T-helper 2 cell treated with Interferon-gamma antibody and Interleukin-4, amounts not matched to agents 100 ng/mL and 5 ng/mL, for 36 hours (primary cell): ENCODE data around the gene LCAT. TPM values are rescaled to one million over a fixed set of nuclear protein-coding genes. Genes with fewer than 3 reads are reported as not detected.
"Not testable (repeated sequence)": the region's sequence is repeated elsewhere in the genome, so short reads cannot be mapped to it uniquely, and the experiment has no call there.

Experiments
- intact Hi-C: fragments of 100-400 bp; cut with micrococcal nuclease; formaldehyde crosslinking; loops from one replicate; pipeline ENCODE4 v1.15.1; 2023
- total RNA-seq: library from RNA; stranded (reverse); gene quantifications from 2 replicates; pipeline ENCODE4 v1.2.3, GENCODE V29; 2022

LCAT gene, protein sequence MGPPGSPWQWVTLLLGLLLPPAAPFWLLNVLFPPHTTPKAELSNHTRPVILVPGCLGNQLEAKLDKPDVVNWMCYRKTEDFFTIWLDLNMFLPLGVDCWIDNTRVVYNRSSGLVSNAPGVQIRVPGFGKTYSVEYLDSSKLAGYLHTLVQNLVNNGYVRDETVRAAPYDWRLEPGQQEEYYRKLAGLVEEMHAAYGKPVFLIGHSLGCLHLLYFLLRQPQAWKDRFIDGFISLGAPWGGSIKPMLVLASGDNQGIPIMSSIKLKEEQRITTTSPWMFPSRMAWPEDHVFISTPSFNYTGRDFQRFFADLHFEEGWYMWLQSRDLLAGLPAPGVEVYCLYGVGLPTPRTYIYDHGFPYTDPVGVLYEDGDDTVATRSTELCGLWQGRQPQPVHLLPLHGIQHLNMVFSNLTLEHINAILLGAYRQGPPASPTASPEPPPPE
- 16.8 and 20.5 TPM in 2 replicates for total RNA-seq

DNA sequence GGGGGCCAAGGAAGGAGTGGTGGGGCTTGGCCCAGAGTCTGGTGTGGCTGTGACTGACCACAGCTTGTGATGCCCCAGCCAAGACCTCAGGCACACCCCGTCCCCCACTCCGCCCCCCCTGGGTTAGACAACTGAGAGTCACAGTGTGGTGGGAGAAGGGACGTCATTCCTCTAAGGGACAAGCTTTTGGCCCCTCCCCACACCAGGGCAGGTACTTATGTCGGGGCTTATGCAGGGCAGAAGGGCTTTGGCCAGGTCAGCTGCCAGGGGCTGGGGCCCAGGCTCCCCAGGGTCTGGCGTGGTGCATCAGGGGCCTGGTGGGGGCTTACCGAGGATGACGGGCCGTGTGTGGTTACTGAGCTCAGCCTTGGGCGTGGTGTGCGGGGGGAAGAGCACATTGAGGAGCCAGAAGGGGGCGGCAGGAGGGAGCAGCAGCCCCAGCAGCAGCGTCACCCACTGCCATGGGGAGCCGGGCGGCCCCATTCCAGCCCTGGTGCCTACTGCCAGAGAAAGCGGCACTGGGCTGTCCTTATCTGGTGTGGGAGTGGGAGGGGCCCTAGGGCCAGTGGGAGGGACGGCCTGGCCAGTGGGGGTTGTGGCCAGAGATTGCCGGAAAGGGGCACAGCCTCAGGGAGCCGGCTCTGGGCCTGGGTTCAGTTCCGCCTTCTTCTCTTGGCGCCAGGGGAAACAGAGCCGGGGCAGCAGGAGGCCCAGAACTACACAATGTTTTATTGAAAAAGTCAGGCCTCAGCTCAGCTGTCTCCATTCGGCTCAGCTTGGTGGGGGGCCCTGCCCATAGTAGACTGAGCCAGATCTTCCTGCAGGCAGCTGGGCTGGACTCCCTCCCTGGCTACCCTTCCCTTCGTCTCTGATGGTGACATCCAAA lies at the start of gene LCAT:
LCAT (minus strand) TSS at position 502 of the 886 bp plus-strand sequence; CDS start at position 483, 19 bp downstream.
- intact Hi-C loops: no loop called here

DNA sequence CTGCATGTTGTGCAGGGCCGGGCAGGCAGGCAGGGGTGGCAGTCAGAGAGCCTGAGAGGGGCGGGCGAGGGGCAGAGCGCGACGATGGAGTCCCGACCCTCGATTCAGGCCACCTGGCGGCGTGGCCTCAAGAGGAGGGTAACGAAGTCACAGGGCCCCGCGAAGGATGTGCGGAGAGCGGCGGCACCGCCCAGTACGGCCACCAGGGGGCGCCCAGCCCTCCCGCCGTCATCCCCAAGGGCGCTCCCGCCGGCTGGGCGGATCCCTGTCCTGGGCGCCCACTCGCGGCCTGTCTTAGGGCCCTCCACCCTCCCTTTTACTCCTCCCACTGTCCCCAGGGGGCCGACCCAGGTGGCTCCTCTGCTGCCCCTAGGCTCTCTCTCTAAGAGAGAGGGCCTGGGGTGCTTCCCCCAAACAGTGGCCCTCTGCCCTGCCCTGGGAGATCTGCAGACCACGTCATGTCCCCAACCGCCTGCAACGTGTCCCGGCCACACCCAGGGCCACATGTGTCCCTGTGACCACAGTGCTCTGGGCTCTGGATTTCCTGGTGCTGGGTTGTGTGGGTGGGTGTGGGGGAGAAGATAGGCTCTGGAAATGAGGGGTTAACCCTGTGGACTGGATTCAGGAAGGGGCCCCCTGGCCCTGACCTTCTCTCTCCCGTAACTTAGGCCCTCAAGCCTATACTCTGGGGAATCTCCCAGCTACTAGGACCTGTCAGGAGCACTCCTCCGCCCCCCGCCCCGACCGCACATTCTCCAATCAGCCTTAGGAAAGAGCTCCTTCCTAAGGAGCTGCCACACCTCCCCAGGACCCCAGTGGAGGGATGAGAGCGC lies 49.5 kb upstream of the LCAT start:
- intact Hi-C loops: loop anchor here (1.0 to 10.0 kb wide), 5 partner anchors 30 to 1141 kb away; partner anchors contain the start of genes CHTF8, DDX28, DUS2 and PSMB10

DNA sequence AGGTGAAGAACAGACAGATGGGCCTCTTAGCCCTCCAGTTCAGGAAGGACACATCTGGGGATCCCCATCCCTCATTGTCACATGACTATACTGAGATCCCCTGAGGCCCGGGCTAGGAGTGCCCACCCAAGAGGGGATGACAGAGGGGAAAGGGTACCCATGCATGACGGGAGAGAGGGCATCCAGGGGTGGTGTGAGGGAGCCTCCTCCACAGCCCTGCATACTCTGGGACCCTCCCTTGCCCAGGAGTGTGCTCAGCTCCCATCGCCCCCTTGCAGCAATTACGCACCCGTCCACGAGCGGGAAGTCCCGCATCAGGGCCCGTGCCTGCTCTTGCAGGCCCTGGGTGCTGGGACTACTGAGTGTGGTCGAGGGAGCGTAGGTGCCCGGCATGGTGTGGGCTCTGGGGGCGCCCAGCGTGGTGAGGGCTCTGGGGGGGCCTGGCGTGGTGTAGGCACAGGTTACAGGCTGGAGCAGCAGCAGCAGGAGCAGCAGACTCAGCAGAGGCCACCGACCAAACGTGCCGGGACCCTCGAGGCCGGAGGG lies 48.8 kb upstream of the LCAT start:
- intact Hi-C loops: loop anchor here (1.0 to 10.0 kb wide), 5 partner anchors 31 to 1142 kb away; partner anchors contain the start of genes CHTF8, DDX28, DUS2 and PSMB10

DNA sequence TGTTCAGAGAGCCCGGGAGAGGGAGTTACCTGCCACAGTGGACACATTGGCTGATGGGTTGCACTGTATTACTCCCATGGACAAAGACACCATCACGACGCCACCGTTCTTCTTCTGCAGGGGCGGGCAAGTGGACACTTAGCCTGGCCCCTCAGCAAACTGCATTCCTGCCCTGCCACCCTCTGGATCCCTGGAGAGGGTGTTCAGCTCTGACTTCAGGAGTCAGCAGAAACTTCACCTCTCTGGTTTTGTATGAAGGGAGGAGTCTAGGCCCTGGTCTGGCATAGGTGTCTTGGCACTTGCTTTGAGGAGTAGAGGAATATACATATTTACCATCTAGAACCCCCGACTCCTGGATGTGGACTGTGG lies 46.1 kb upstream of the LCAT start:
- intact Hi-C loops: loop anchor here (10.0 kb wide), 1 partner anchor 1145 kb away; the partner anchor contains the start of genes CHTF8 and UTP4

DNA sequence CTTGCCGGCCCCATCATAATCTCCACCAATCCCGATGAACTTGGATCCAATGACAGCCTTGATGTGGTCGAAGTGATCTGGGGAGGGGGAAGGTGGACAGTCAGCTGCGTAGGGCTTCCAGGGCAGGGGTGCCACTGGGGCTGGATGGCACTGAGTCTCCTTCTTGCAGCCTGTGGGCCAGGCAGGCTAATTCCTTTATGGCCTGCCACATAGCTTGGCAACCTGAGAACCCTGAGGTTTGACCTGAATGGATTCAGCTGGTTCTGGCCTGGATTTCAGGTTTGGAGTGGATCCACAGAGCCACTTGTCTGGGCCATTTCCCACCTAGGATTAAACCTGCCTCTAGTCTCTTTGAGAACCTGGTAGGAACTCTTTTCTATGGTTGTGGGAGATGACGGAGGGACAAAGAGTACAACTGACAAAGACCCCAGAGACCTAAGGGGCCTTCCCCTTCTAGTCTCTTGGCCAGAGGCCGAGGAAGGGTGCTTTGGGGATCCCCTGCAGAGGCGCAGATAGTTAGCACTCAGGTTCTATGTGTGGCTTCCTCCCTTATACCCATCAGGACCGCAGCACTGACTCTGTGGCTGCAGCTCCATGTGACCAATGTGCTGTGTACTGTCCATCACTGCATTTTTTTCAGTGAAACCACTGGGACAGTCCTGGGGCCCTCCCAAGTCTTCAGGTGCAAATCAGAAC lies 45.5 kb upstream of the LCAT start:
- intact Hi-C loops: loop anchor here (10.0 kb wide), 1 partner anchor 1145 kb away; the partner anchor contains the start of genes CHTF8 and UTP4

DNA sequence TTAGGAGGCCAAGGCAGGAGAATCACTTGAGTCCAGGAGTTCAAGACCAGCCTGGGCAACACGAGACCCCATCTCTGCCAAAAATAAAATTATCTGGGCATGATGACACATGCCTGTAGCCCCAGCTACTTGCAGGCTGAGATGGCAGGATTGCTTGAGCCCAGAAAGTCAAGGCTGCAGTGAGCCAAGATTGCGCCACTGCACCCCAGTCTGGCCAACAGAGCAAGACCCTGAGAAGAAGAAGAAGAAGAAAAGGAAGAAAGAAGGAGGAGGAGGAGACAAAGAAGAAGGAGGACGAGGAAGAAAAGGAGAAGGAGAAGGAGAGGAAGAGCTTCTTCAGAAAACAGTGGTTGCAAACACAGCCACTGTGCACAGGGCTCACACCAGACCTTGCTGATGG lies 44.8 kb upstream of the LCAT start:
- intact Hi-C loops: no loop called here

DNA sequence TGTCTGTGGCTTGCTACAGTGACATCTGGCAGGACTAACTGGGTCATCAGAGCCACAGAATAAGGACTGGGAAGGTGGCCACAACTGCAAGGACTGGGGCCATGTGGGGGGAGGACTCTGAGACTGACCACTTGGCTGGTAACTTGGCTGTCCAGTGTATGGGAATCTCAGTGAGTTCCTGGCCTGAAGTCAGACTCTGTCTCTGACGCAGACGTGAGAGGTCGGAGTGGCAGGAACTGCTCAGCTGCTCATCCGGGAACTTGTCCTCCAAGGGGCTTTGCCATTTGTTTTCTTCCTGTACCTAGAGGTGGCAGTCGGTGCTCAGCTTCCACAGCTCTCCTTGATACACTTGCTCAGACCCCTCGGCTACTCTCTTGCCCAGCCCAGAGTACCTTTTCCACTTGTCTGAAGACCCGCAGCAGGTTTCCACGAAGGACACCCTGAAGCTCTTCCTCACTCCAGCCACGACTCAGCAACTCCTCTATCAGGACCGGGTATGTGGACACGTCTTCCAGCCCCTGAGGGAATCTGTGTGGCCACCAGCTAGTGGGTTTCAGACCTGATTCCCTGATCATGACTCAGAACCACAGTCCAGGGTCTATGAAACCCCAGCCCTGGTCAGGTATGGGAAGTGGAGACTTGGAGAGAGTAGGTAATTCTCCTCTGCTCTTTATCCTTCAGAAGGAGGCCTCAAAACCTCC lies 43.7 kb upstream of the LCAT start:
- intact Hi-C loops: no loop called here

DNA sequence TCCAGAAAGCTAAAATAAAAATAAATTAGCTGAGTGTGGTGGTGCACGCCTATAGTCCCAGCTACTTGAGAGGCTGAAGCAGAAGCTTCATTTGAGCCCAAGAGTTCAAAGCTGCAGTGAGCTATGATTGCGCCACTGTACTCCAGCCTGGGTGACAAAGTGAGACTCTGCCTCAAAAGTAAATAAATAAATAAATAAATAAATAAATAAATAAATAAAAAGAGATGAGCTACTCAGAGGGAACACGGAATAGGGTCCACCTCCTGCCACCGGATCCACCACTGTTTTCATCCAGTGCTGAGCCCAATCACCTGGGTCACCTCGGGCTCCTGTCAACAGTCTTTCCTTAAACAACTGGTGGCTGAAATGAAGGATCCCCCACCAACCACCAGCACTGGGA lies 43.0 kb upstream of the LCAT start:
- intact Hi-C loops: no loop called here

DNA sequence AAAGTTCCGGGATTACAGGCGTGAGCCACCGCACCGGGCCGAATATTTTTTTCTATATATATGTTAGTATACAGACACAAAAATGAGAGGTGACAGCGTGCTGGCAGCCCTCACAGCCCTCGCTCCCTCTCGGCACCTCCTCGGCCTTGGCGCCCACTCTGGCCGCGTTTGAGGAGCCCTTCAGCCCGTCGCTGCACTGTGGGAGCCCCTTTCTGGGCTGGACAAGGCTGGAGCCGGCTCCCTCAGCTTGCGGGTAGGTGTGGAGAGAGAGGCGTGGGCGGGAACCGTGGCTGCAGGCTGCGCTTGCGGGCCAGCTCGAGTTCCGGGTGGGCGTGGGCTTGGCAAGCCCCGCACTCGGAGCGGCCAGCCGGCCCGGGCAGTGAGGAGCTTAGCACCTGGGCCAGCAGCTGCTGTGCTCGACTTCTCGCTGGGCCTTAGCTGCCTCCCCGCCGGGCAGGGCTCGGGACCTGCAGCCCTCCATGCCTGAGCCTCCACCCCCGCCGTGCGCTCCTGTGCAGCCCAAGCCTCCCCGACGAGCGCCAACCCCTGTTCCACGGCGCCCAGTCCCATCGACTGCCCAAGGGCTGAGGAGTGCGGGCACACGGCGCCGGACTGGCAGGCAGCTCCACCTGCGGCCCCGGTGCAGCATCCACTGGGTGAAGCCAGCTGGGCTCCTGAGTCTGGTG lies 38.2 kb upstream of the LCAT start:
- intact Hi-C loops: loop anchor here (5.0 kb wide), 1 partner anchor 40 kb away; the partner anchor contains the start of genes DDX28 and DUS2

DNA sequence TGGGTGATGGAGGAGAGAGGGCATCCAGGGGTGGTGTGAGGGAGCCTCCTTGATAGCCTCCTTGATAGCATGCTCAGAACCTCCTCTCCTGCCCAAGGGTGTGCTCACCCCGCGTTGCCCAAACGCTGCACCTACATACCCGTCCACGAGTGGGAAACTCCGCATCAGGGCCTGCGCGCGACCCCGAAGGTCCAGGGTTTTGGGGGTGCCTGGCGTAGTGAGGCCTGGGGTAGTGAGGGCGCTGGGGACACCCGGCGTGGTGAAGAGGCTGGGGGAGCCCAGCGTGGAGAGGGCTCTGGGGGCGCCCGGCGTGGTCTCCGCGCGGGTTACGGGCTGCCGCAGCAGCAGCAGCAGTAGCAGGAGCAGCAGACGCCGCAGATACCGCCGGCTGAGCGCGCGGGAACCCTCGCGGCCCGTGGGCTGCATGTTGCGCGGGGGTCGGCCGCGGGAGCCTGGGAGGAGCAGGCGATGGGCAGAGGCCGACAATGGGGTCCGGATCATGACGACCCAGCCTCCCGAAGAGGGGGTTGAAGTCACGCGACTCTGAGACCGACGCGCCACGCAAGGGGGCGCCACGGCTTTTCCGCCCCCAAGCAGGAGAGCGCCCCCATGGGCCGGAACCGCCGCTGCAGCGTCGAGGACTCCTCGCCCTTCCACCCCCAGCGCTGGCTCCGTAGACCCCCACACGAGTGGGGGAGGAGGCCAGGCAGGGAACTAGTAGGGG lies 36.2 kb upstream of the LCAT start, which contains the start of gene DPEP3:
DPEP3 (minus strand) TSS at position 545 of the 724 bp plus-strand sequence; CDS start at position 426, 119 bp downstream.
- intact Hi-C loops: loop anchor here (5.0 kb wide), 1 partner anchor 42 kb away; the partner anchor contains the start of genes DDX28 and DUS2

DNA sequence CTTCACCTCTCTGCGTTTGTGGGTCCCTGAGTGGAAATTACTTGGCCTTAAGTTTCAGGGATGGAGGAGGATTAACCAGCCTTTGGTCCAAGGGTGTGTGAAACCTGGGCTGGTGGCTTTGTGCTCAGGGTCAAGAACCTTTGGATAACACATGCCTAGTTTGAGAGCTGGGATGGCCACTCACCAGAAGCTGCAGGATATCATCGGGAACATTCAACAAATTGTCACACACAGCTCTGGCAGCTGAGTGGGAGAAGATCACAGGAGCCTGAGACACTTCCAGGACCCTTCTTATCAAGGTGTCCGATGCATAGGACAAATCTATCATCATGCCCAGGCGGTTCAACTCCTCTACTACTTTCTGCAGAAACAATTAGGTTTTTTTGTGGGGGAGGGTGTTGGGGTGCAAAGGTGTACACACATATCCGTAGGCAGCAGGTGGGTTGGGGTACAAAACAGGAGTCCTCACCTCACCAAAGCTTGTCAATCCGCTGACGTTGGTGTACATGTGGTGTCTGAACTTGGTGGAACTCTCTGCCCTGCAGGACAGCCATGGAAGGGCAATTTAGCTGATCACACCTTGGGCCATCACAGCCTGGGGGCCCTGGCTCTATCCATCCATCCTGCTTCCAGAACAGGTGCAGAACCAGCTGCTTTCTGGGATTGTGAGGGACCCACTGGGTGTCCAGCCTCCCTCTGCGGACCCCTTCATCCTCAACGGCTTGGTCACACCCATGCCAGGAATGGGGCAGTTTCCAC lies 33.7 kb upstream of the LCAT start:
- intact Hi-C loops: no loop called here

DNA sequence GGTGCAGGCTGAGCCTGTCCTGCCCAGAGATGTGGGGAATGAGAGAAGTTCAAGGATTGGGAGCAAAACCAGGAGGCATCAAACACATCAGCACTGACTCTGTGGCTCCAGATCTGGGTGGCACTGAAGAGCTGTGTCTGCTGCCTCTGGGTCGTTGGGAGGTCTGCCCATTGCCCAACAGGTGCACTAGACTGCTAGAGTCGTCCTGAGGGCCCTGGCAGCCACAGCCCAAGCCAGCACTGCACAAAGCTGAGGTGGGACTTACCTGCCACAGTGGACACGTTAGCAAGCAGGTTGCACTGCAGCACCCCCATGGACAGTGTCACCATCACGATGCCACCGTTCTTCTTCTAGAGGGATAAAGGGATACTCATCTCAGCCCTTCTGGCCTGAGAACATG lies 33.1 kb upstream of the LCAT start:
- intact Hi-C loops: no loop called here

DNA sequence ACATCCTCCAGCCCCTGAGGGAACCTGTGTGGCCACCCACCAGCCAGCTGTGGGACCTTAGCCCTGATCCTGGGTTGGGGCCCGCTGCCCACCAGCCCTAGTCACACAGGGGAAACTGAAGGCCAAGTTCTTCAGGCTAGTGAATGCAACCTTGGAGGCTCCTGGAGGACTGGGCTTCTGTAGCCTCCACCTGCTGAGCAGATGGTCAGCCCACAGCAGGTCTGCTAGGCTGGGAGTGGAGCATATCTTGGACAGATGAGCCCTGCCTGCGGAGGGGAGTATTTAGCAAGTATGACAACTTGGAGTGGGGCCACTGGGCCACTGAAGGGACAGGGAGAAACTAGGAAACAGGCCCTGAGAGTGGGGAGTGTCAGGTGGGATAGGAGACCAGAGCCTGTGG lies 32.3 kb upstream of the LCAT start:
- intact Hi-C loops: no loop called here

DNA sequence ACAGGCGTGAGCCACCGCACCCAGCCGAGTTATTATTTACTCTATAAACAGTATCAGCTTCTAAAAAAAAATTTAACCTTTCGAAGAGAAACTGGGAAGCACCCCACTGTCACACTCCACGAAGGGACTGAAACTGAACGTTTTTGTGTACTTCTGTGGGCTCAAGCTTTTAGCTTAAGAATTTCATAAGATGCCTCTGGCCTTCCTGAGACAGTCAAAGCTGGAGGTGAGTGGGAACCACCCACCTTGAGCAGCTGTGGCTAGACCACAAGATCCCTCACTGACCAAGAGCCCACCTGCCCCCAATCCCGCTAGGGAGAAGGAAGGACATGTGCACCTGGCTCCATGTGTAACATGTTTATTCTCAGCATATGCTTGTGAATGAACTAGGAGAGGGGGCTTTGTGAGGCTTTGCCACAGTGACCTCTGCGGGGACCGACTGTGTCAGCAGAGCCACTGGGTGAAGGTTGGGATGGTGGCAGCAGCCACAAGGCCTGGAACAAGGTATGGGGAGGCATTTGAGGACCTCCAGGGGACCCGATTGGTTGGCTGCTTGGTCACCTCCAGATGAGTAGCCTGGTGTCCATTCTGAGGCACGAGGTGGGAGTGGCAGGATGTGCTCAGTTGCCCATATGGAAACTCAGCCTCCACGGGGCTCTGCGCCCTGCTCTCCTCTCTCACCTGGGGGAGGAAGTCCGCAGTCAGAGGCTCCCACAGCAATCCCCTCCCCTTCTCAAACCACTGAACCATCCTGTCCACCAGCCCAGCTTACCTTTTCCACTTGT lies 31.6 kb upstream of the LCAT start:
- intact Hi-C loops: no loop called here

DNA sequence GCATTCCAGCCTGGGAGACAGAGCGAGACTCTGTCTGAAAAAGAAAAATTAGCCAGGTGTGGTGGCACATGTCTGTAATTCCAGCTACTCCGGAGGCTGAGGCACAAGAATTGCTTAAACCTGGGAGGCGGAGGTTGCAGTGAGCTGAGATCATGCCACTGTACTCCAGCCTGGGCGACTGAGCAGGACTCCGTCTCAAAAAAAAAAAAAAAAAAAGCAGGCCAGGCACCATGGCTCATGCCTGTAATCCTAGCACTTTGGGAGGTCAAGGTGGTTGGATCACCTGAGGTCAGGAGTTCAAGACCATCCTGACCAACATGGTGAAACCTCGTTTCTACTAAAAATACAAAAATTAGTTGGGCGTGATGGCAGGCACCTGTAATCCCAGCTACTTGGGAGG lies 28.4 kb upstream of the LCAT start:
- intact Hi-C loops: not testable (repeated sequence)

DNA sequence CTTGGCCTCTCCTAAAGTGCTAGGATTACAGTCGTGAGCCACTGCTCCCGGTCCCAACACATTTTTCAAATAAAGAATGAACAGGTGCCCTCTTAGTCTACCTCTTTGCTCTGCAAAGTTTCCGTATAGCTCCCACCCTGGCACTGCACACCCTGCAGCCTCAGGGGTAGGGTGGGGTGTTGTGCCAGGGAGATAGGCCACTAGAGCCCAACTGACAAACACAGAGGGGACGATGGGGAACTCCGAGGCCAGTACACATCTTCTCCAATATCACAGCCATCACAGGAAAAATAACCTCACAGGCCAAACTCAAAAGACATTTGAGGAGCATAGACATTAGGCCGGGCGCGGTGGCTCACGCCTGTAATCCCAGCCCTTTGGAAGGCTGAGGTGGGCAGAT lies 27.2 kb upstream of the LCAT start:
- intact Hi-C loops: no loop called here
